Kidney capillary endothelial cell (primary cell): ENCODE data around the gene SERPINE1.
A peak's percentile ranks its signal among the peaks of the same experiment; 100 is the strongest.
"Not testable (repeated sequence)": the region's sequence is repeated elsewhere in the genome, so short reads cannot be mapped to it uniquely, and the experiment has no call there.

Source experiments
- DNase-seq: peaks from one replicate; pipeline ENCODE4 v3.0.0-alpha.2; 2018; ENCODE audit warnings: low spot score

SERPINE1 gene

GRCh38 chr7:101124376-101125056, 2.4 kb upstream of the SERPINE1 start:
- no peak for DNase-seq

GRCh38 chr7:101125989-101126650, 784 bp upstream of the SERPINE1 start:
- no peak for DNase-seq

GRCh38 chr7:101127460-101128039, 646 bp downstream of the SERPINE1 start:
- DNase-seq, result no peak

GRCh38 chr7:101128040-101128834, 1.3 kb downstream of the SERPINE1 start:
- no peak for DNase-seq

- DNase-seq, result no peak
Observed at GRCh38 chr7:101129603-101130117, 2.8 kb downstream of the SERPINE1 start.

GRCh38 chr7:101132626-101133600, 6.0 kb downstream of the SERPINE1 start:
- not testable (repeated sequence) for DNase-seq

- no peak for DNase-seq
Observed at GRCh38 chr7:101133621-101134398, 6.9 kb downstream of the SERPINE1 start.

GRCh38 chr7:101134399-101134980, 7.6 kb downstream of the SERPINE1 start:
- DNase-seq, result no peak

- DNase-seq, result no peak
Observed at GRCh38 chr7:101137651-101138212, 10.8 kb downstream of the SERPINE1 start.

- peak; percentile 92 for DNase-seq
Observed at GRCh38 chr7:101138213-101138870, 11.4 kb downstream of the SERPINE1 start.

GRCh38 chr7:101140339-101140699, 13.4 kb downstream of the SERPINE1 start:
- DNase-seq, result no peak

GRCh38 chr7:101140746-101141382, 14.0 kb downstream of the SERPINE1 start:
- no peak for DNase-seq

GRCh38 chr7:101151908-101152651, 25.2 kb downstream of the SERPINE1 start:
- no peak for DNase-seq

- DNase-seq, result peak; percentile 92
Observed at GRCh38 chr7:101153969-101154692, 27.2 kb downstream of the SERPINE1 start, which contains the start of gene AP1S1. Gene AP1S1 (plus strand): TSS chr7:101154476. CDS start chr7:101154515, 39 bp downstream.

- no peak for DNase-seq
Observed at GRCh38 chr7:101154693-101155102, 27.8 kb downstream of the SERPINE1 start.

GRCh38 chr7:101155303-101155702, 28.4 kb downstream of the SERPINE1 start:
- DNase-seq, result no peak

GRCh38 chr7:101156277-101156676, 29.4 kb downstream of the SERPINE1 start:
- no peak for DNase-seq
